Mesodermal cell (in vitro differentiated cells): ENCODE results near the gene GAMT.

Experiments
- H3K27ac ChIP-seq: 2 replicates; pipeline ENCODE4 v1.7.0; 2013; ENCODE audit warnings: mild to moderate bottlenecking, low read depth, low read length, moderate library complexity; ENCODE audit not compliant: severe bottlenecking
- H3K36me3 ChIP-seq: 2 replicates; pipeline ENCODE4 v1.7.1; 2013; ENCODE audit warnings: mild to moderate bottlenecking, low read length, moderate library complexity; ENCODE audit not compliant: control insufficient read depth, insufficient read depth
- H3K4me1 ChIP-seq: one replicate; pipeline ENCODE4 v1.7.1; 2013; ENCODE audit warnings: mild to moderate bottlenecking, low read length; ENCODE audit not compliant: insufficient read depth, control insufficient read depth, poor library complexity, severe bottlenecking
- H3K4me3 ChIP-seq: 2 replicates; pipeline ENCODE4 v1.7.0; 2013; ENCODE audit warnings: low read length, control low read depth, mild to moderate bottlenecking; ENCODE audit not compliant: insufficient read depth, poor library complexity, severe bottlenecking; ENCODE audit errors: extremely low read depth
- H3K9me3 ChIP-seq: 2 replicates; pipeline ENCODE4 v1.7.1; 2013; ENCODE audit warnings: mild to moderate bottlenecking, low read length, moderate library complexity; ENCODE audit not compliant: control insufficient read depth
- WGBS, 2 experiments: methylation state at CpG; one replicate each; pipeline ENCODE4 v1.1.5; 2013; ENCODE audit warnings: missing lambda C conversion rate in 2 of 2; ENCODE audit not compliant: insufficient coverage in 2 of 2; 5-methylcytosine and 5-hydroxymethylcytosine counted together

GAMT gene

DNA sequence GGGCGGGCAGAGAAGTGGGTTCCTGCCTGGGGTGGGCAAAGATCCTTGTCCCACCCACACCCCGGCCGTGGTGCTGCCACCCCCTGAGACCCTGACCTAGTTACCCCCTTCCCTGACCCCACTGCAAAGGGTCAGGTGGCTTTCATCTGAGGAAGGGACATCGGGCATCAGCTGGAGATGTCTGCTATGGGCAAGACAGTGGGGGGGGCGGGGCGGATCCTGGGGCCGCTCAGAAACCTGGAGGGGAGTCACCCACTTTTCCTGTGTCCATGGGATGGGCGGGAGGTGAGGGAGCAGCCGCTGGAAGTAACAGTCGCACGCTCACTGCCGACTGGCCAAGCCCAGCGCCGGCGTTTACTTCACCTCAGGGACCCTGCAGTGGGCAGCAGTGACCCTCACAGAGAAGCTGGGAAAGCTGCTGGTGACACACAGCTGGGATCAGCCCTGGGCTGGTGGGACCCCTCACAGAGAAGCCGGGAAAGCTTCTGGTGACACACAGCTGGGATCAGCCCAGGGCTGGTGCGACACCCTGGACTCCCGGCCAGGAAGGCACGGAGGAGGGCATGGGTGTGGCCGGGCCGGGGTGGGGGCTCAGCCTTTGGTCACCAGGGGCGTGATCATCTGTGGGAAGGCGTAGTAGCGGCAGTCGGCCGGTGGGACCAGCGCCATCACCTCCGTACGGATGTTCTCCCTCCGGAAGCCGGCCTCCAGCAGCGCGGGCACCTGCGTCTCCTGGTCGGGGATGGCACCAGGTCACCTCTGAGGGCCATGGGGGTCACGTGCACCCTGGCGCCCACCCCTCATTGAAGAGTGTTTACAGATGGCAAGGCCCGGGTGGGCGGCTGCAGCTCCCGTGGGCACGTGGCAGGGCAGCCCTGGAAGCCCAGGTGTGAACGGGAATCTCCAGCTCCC, 4.3 kb downstream of the GAMT start:
- H3K27ac ChIP-seq = no peak overlapping the region
- peaks cover 6% of the 10 kb centered on the region for H3K4me1 ChIP-seq
- WGBS, 2 experiments = 92% methylated on average over 39 of the region's 42 CpGs
- H3K36me3 ChIP-seq = peaks cover 37% of the 10 kb centered on the region
- H3K4me3 ChIP-seq = no peak overlapping the region
- no peaks in the 10 kb centered on the region for H3K9me3 ChIP-seq

DNA sequence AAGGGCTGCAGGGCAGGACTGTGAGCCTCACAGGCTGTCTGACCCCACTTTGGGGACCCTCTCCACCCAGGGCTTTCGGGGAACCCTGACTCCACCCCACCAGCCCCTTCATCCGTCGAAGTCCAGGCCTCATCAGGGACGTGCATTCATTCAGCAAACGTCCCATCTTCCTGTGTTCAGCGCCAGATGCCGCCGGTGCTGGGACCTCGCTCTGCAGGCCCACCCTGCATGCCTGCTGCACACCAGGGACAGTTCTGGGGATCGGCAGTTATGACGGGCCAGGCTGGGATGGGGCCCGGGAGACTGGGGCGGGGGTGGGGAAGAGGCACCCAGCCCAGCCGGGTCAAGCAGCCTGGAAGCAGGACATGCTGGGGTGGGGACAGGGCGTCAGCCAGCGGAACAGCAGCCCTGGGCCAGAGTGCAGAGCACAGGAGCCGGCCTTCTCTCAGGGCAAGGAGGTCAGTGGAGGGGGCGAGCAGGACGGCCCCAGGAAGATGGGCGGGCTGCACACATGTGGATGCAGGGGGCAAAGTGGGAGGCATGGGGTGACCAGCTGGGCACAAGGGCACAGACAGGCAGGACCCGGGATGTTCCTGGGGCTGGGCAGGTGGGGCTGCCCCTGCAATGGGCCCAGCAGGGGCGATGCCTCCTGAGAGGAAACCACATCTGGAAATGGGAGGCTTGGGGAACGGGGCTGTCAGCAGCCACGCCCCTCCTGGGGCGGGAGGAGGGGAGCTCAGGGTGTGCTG, 5.1 kb downstream of the GAMT start:
- Histone ChIP-seq H3K4me3 (no peak overlapping the region), H3K36me3 (peaks cover 39% of the 10 kb centered on the region), H3K9me3 (no peaks in the 10 kb centered on the region), H3K27ac (no peak overlapping the region), H3K4me1 (peaks cover 6% of the 10 kb centered on the region)
- WGBS, 2 experiments = 80 to 89% methylated on average over 15 to 21 of the region's 25 CpGs

DNA sequence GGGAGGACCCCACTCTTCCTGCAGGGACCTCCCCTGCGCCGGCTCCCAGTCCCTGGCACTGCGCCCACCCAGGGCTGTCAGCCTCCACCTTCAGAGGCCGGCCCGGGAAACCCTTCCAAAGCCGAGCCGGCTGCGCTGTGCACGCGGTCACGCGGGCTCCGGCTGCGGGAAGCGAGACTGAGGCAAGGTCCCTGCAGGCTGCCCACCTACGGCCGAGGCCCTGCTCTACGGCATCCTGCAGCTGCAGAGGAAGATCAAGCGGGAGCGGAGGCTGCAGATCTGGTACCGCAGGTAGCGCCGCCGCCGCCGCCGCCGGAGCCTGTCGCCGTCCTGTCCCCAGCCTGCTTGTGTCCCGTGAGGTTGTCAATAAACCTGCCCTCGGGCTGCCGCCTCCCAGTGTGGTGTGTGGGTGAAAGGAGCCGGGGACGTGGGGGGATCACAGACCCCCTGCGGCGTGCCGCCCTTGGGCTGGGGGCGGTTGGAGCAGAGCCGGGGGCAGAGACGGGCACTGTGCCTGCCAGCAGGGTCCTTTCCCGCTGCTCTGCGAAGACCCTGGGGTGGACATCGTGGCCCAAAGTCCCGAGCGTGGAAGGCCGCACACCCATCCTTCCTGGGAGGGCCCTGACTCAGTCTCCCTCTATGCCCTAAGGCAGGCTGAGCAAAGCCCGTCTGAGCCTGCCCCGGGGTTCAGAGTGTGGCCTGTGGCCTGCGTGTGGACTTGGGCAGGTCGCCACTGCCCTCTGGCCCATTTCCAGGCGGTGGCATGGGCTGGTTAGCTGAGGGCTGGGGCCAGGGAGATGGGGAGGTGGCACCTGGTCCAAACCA, 5.9 kb downstream of the GAMT start:
- H3K36me3 ChIP-seq = peaks cover 47% of the 10 kb centered on the region
- 95 to 96% methylated on average over 35 to 46 of the region's 52 CpGs for WGBS, 2 experiments
- peaks cover 2% of the 10 kb centered on the region for H3K4me1 ChIP-seq
- no peak overlapping the region for H3K27ac ChIP-seq
- no peaks in the 10 kb centered on the region for H3K9me3 ChIP-seq
- no peak overlapping the region for H3K4me3 ChIP-seq

DNA sequence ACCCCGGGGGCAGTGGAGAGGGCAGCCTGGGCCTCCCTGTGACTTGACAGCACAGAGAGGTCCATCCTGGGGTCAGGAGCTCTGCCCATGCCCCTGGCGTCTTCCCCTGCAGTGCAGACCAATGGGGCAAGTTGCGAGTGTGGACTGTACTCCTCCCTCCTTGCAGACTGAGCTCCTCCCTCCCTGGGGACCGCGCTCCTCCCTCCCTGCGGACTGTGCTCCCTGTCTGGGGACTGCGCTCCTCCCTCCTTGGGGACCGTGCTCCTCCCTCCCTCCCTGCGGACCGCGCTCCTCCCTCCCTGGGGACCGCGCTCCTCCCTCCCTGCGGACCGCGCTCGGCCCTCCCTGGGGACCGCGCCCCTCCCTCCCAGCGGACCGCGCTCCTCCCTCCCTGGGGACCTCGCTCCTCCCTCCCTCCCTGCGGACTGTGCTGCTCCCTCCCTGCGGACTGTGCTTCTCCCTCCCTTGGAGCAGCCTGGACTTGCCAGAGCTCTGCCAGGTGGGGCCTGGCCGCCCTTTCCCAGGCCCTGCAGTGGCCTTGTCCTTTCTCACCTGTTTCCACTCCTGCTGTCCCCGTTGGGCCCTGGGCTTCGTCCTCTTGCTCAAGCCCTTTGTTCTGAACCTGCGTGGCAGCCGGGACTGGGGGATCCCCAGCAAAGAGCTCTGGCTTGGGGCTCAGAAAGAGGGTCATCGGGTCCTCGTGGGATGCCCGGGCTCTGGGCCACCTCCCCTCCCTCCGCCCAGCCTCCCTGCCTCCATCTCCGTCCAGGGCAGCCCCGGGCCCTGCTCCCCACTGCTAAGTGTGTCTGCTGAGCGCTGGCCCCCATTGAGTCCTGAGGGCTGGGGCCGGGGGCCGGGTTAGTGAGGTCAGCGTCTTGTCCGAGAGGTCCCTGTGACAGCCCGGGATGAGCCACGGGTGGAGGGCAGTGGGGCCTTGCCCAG, 6.8 kb downstream of the GAMT start:
- no peaks in the 10 kb centered on the region for H3K9me3 ChIP-seq
- H3K27ac ChIP-seq = no peak overlapping the region
- H3K36me3 ChIP-seq = peaks cover 52% of the 10 kb centered on the region
- H3K4me1 ChIP-seq = no peaks in the 10 kb centered on the region
- H3K4me3 ChIP-seq = no peak overlapping the region
- WGBS, 2 experiments = 74 to 88% methylated on average over 29 to 31 of the region's 43 CpGs

DNA sequence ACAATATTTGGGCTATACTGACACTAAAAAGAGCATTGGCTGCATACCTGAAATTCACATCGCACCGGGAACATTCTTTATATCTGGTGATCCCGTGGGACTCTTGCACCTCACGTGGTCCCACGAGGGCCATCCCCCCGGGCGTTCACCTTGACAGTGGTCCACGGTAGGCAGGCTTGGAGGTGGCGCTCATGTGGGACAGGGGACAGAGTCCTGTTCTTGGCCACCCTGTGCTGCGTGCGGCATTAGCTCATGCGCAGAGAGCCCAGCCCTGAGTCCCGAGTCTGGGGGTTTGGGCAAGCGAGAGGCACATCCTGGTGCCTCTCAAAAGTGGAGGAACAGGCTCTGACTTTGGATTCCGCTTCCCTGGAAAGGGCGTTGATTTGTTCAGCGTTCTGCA, 7.5 kb downstream of the GAMT start:
- H3K4me1 ChIP-seq = no peaks in the 10 kb centered on the region
- no peak overlapping the region for H3K27ac ChIP-seq
- WGBS, 2 experiments = 93% methylated on average over 16 to 17 of the region's 17 CpGs
- H3K4me3 ChIP-seq = no peak overlapping the region
- no peaks in the 10 kb centered on the region for H3K9me3 ChIP-seq
- H3K36me3 ChIP-seq = peaks cover 57% of the 10 kb centered on the region

DNA sequence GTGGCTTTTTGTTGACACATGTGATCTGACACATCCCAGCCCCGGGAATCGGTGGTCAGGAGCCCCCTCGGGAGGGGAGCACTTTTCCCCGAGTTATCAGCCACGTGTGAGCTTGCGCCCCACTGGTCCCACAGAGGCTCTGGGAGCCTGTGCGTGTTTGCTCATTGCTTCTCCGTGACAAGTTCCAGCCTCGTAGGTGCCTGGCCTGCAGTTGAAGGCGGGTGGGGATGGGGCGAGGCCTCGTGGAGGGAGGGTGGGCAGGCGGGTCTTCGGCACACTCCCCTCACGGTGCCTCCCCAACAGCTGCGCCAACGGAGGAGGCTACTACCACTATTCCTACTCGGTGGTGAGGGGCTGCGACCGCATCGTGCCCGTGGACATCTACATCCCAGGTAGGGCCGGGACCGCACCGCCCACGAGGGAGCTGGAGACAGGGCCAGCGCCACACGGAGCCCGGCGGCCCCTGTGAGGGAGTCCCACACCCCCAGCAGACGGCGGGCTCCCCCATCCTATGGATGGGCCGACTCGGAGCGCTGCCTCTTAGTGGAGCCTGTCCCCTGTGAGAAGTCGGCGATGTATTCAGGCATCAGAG, 8.3 kb downstream of the GAMT start:
- Histone ChIP-seq H3K36me3 (peaks cover 55% of the 10 kb centered on the region), H3K4me3 (no peak overlapping the region), H3K4me1 (no peaks in the 10 kb centered on the region), H3K9me3 (no peaks in the 10 kb centered on the region), H3K27ac (no peak overlapping the region)
- 96 to 97% methylated on average over 36 of the region's 37 CpGs for WGBS, 2 experiments

DNA sequence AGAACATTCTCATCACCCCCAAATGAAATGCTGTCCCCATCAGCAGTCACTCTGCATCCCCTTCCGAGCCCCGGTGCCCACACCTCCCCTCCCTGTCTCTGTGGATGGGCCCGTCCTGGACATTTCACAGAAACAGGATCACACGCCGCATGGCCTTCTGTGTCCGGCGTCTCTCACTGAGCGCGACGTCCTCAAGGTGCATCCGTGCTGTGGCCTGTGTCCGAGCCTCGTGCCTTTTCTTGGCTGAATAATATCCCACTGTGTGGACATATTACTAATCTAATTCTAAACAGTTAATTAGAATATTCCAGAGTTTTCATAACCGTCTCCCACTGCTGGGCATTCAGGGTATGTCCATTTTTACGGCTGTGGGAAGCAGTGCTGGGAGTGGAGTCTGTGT, 8.9 kb downstream of the GAMT start:
- Histone ChIP-seq H3K27ac (no peak overlapping the region), H3K4me3 (no peak overlapping the region), H3K36me3 (peaks cover 49% of the 10 kb centered on the region), H3K9me3 (no peaks in the 10 kb centered on the region), H3K4me1 (no peaks in the 10 kb centered on the region)
- WGBS, 2 experiments = 96 to 98% methylated on average over 10 of the region's 15 CpGs

DNA sequence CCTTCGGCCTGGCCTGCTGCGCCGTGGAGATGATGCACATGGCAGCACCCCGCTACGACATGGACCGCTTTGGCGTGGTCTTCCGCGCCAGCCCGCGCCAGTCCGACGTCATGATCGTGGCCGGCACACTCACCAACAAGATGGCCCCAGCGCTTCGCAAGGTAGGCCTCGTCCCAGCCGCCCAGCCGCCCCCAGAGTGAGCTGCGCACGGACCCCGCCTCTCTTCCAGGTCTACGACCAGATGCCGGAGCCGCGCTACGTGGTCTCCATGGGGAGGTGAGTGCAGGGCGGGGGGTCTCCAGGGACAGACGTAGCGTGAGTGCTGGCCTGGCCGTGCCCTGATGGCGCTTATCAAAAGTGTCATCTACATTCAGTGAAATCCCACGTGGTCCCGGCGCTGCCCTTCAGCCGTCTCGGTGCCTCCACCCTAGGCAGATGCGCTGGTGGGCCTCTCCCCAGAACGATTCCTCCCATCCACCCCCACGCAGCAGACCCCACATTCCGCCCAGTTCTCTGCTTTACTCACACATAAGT, 10.4 kb downstream of the GAMT start:
- H3K36me3 ChIP-seq = peaks cover 49% of the 10 kb centered on the region
- H3K9me3 ChIP-seq = no peaks in the 10 kb centered on the region
- H3K4me1 ChIP-seq = no peaks in the 10 kb centered on the region
- H3K4me3 ChIP-seq = no peak overlapping the region
- no peak overlapping the region for H3K27ac ChIP-seq
- 92 to 93% methylated on average over 37 to 40 of the region's 42 CpGs for WGBS, 2 experiments

DNA sequence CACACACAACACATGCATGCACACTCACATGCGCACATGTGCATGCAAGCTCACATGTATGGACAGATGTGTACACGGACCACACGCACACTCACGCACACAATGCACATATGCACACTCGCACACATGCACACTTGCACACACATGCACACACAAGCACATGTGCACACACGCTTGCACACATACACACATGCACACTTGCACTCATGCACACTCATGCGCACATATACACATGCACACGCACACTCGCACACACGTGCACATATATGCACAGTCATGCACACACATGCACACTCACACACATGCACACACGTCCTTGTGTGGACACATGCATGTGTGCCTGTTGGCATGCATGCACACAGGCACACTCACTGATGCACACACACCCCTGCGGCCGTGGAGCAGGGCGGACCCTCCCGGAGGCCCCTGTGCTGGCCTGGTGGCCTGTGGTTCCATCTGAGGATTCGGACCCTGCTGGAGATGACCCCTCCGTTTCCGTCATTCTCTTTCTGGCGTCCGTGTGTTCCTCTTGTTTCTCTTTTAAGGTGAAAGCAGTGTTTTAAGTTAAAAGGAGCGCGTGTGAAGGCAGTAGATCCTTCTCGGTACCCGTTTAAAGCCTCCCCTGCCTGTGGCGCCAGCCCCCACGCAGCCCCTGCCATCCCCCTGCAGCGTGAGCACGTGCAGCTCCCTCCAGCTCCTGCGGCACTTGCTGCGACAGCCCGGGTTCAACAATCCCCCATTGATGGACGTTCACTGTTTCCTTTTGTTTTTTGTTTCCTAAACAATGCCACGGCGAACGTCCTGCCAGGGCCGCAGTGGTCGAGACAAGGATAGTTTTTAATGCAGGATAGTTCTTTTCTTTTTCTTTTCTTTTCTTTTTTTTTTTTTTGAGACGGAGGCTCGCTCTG, 12.1 kb downstream of the GAMT start:
- Histone ChIP-seq H3K9me3 (no peaks in the 10 kb centered on the region), H3K4me1 (no peaks in the 10 kb centered on the region), H3K4me3 (no peak overlapping the region), H3K27ac (no peak overlapping the region), H3K36me3 (peaks cover 45% of the 10 kb centered on the region)
- 95 to 96% methylated on average over 30 to 36 of the region's 39 CpGs for WGBS, 2 experiments
